Bronchial epithelial cell (primary cell): ENCODE results near the gene ARID1A. TPM values are rescaled to one million over a fixed set of nuclear protein-coding genes. Genes with fewer than 3 reads are reported as not detected.

Experiments used
- DNase-seq: peaks from one replicate; pipeline ENCODE4 v3.0.0-alpha.2; 2010; ENCODE audit warnings: low read depth
- FAIRE-seq: peaks from 2 replicates; lab custom pipeline; 2011; peaks lifted over from hg19 to GRCh38; lab: Jason Lieb, UNC
- H3K27me3 ChIP-seq: 2 replicates; pipeline ENCODE4 v1.5.1; 2011; ENCODE audit warnings: low read length; ENCODE audit not compliant: control insufficient read depth, insufficient read depth
- H3K36me3 ChIP-seq: 2 replicates; pipeline ENCODE4 v1.5.1; 2011; ENCODE audit warnings: low read length; ENCODE audit not compliant: control insufficient read depth, insufficient read depth
- H3K4me3 ChIP-seq: 2 replicates; pipeline ENCODE4 v1.5.1; 2011; ENCODE audit warnings: mild to moderate bottlenecking, low read depth, low read length, control low read depth
- CTCF ChIP-seq: IDR thresholded peaks from 2 replicates; pipeline ENCODE4 v1.5.1; 2011; ENCODE audit warnings: mild to moderate bottlenecking, moderate library complexity, low read length, control low read depth, inconsistent platforms; ENCODE audit not compliant: insufficient read depth, severe bottlenecking
- total RNA-seq: library from RNA; depleted of rRNA; stranded (reverse); fragments of >200 nt; gene quantifications from 2 replicates; pipeline ENCODE4 v1.2.1, GENCODE V29; 2014

The ARID1A gene
- total RNA-seq, 1 donor from 2014 or later = 8.7 TPM

GRCh38 chr1:26744075-26744959 is 48.5 kb downstream of the ARID1A start:
- DNase-seq = peak; percentile 97
- no peak for FAIRE-seq
- TF ChIP-seq CTCF = no peak
- Histone ChIP-seq H3K36me3 (peaks cover 8% of the 10 kb centered on the region), H3K4me3 (no peak overlapping the region), H3K27me3 (no peaks in the 10 kb centered on the region)

- TF ChIP-seq CTCF = no peak
- Histone ChIP-seq H3K36me3 (peaks cover 10% of the 10 kb centered on the region), H3K4me3 (no peak overlapping the region), H3K27me3 (no peaks in the 10 kb centered on the region)
- DNase-seq (no peak), FAIRE-seq (no peak)
Measured at GRCh38 chr1:26745191-26745590, 49.4 kb downstream of the ARID1A start.

- no peak overlapping the region for H3K4me3 ChIP-seq
- no peak for FAIRE-seq
- no peak for TF ChIP-seq CTCF
- DNase-seq = no peak
- H3K27me3 ChIP-seq = no peaks in the 10 kb centered on the region
- H3K36me3 ChIP-seq = peaks cover 7% of the 10 kb centered on the region
Measured at GRCh38 chr1:26747048-26747447, 51.2 kb downstream of the ARID1A start.

GRCh38 chr1:26748351-26748750 is 52.5 kb downstream of the ARID1A start:
- DNase-seq (no peak), FAIRE-seq (no peak)
- TF ChIP-seq CTCF = no peak
- H3K36me3 ChIP-seq = peaks cover 10% of the 10 kb centered on the region
- no peak overlapping the region for H3K4me3 ChIP-seq
- H3K27me3 ChIP-seq = no peaks in the 10 kb centered on the region

GRCh38 chr1:26749458-26749857 is 53.6 kb downstream of the ARID1A start:
- no peak for TF ChIP-seq CTCF
- FAIRE-seq = no peak
- Histone ChIP-seq H3K36me3 (peaks cover 11% of the 10 kb centered on the region), H3K4me3 (no peak overlapping the region), H3K27me3 (no peaks in the 10 kb centered on the region)
- DNase-seq = no peak

- Histone ChIP-seq H3K27me3 (no peaks in the 10 kb centered on the region), H3K4me3 (no peak overlapping the region), H3K36me3 (peaks cover 9% of the 10 kb centered on the region)
- no peak for TF ChIP-seq CTCF
- DNase-seq (no peak), FAIRE-seq (no peak)
Measured at GRCh38 chr1:26750428-26750827, 54.6 kb downstream of the ARID1A start.
